ENCODE data around the gene VPS25. TPM values are rescaled to one million over a fixed set of nuclear protein-coding genes. Genes with fewer than 3 reads are reported as not detected.
A peak's percentile ranks its signal among the peaks of the same experiment; 100 is the strongest.

VPS25 gene
- total RNA-seq, 1 donor from 2014 or later: 59.4 TPM

DNA sequence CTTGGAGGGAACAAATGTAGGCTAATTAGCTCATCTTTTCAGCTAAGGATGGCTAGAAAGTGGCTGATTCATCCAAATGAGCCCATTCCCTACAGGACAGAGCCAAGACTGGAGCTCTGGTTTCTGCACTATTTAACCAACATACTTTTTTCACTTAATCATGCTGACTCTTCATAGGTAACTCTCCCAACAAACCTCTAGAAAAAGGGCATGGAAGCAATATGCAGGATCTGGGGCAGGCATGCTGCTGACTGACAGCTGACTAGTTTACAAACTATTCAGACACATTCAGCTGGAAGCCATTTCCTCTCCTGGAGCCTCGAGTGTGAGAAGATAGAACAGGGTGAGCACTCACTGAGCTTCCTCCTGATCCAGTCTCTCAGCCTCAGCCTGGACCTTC, 44.6 kb downstream of the VPS25 start:
- Mint-ChIP-seq H3K27me3 (ENCODE audit: low read depth) (no peaks in the 10 kb centered on the region), H3K4me1 (peaks cover 3% of the 10 kb centered on the region), H3K9me3 (no peaks in the 10 kb centered on the region), H3K36me3 (peaks cover 43% of the 10 kb centered on the region), H3K27ac (no peak overlapping the region), H3K4me3 (no peak overlapping the region)
- TF ChIP-seq, protein P1, sequence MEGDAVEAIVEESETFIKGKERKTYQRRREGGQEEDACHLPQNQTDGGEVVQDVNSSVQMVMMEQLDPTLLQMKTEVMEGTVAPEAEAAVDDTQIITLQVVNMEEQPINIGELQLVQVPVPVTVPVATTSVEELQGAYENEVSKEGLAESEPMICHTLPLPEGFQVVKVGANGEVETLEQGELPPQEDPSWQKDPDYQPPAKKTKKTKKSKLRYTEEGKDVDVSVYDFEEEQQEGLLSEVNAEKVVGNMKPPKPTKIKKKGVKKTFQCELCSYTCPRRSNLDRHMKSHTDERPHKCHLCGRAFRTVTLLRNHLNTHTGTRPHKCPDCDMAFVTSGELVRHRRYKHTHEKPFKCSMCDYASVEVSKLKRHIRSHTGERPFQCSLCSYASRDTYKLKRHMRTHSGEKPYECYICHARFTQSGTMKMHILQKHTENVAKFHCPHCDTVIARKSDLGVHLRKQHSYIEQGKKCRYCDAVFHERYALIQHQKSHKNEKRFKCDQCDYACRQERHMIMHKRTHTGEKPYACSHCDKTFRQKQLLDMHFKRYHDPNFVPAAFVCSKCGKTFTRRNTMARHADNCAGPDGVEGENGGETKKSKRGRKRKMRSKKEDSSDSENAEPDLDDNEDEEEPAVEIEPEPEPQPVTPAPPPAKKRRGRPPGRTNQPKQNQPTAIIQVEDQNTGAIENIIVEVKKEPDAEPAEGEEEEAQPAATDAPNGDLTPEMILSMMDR (IDR thresholded peaks at IDR 0.05; ENCODE audit: unreplicated experiment): no peak
- DNase-seq (ENCODE audit: low spot score in 2 of 2, unreplicated experiment in 2 of 2): no peak

DNA sequence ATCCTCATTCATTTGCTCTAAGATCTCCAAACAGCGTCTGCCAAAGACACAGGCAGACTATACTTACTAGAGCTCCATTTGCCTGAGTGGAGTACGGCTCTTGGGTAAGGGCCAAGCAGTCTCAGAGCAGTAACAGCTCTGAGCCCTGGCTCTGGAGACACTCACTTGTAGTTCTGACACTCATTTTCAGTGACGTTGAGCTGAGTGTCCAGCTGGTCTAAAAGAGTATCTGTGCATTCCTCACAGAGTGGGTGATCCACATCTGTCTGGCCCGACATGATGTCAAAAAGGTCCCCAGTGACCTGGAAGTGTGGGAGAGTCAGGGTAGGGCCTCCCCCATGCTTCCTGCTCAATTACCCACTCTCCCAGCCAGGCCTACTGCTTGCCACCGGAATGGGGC, 45.1 kb downstream of the VPS25 start:
- Mint-ChIP-seq H3K4me1 (peaks cover 4% of the 10 kb centered on the region), H3K27ac (no peak overlapping the region), H3K9me3 (no peaks in the 10 kb centered on the region), H3K27me3 (ENCODE audit: low read depth) (no peaks in the 10 kb centered on the region), H3K4me3 (no peak overlapping the region), H3K36me3 (peaks cover 43% of the 10 kb centered on the region)
- DNase-seq (ENCODE audit: low spot score in 2 of 2, unreplicated experiment in 2 of 2): no peak
- TF ChIP-seq, protein P1 (IDR thresholded peaks at IDR 0.05; ENCODE audit: unreplicated experiment): no peak

DNA sequence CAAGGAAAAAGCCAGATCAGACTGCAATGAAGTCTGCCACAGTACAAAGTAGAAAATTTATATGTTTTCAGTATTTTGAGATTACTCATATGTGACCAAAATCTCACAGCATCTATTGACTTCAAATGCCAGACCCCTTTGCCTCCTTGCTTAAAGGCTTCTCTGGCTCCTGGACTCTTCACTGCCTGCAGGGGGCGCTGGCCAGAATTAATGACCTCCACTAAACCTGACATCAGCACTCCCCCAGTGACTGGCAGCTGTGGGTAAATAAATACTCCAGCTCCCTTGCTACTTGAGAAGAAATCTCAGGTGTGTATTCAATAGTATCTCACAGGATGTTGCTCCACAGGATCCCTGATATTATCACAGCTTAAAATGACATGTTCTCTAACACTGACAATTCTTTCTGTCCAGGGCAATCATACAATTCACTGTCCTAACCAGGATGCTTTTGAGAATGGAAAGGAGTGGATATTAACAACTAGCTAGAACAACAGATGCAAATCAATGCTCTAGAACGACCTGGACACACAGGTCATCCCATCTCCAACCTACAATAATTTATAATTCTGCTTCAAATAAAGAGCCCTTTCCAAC, 46.8 kb downstream of the VPS25 start:
- TF ChIP-seq, protein P1 (IDR thresholded peaks at IDR 0.05; ENCODE audit: unreplicated experiment): peak; percentile 56
- H3K4me1 Mint-ChIP-seq: peaks cover 11% of the 10 kb centered on the region
- H3K36me3 Mint-ChIP-seq: peaks cover 34% of the 10 kb centered on the region
- H3K9me3 Mint-ChIP-seq: no peaks in the 10 kb centered on the region
- H3K4me3 Mint-ChIP-seq: no peak overlapping the region
- DNase-seq (ENCODE audit: low spot score in 2 of 2, unreplicated experiment in 2 of 2): no peak
- H3K27me3 Mint-ChIP-seq (ENCODE audit: low read depth): no peaks in the 10 kb centered on the region
- H3K27ac Mint-ChIP-seq: peak overlapping the region; percentile 32

DNA sequence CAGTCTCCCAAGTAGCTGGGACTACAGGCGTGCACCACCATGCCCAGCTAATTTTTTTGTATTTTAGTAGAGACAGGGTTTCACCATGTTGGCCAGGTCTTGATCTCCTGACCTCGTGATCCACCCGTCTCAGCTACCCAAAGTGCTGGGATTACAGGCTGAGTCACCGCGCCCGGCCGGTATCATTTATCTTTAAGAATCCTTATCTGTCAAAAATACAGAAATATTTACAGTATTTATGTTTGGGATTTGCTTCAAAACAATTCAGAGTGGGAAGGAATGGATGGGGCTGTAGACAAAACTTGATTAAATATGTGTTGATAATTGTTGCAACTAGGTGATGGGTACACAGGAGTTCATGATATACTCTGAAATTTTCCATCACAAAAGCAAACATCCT, 47.9 kb downstream of the VPS25 start:
- Mint-ChIP-seq H3K4me1 (peaks cover 11% of the 10 kb centered on the region), H3K27me3 (ENCODE audit: low read depth) (no peaks in the 10 kb centered on the region), H3K27ac (no peak overlapping the region), H3K36me3 (peaks cover 27% of the 10 kb centered on the region), H3K4me3 (no peak overlapping the region), H3K9me3 (no peaks in the 10 kb centered on the region)
- TF ChIP-seq, protein P1 (IDR thresholded peaks at IDR 0.05; ENCODE audit: unreplicated experiment): no peak
- no peak for DNase-seq (ENCODE audit: low spot score in 2 of 2, unreplicated experiment in 2 of 2)

DNA sequence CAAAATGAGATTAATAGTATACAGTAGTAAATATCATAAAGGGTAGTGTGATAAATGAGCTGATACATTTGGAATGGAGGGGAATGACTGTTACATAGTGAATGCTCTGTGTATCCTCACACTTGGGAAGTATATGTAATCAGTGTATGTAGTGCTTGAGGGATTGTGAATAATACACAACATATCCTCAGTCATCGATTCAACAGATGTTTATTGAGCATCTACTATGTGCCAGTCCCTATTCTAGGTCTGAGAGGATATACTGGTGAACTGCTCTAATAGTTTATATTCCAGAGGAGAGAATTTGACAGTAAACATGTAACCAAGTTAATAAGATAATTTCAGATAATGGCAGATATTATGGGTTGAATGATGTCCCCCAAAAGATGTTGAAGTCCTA, 54.2 kb downstream of the VPS25 start:
- TF ChIP-seq, protein P1 (IDR thresholded peaks at IDR 0.05; ENCODE audit: unreplicated experiment): no peak
- Mint-ChIP-seq H3K9me3 (no peaks in the 10 kb centered on the region), H3K27me3 (ENCODE audit: low read depth) (peaks cover 26% of the 10 kb centered on the region), H3K4me1 (peaks cover 15% of the 10 kb centered on the region), H3K27ac (no peak overlapping the region), H3K4me3 (no peak overlapping the region), H3K36me3 (no peaks in the 10 kb centered on the region)
- no peak for DNase-seq (ENCODE audit: low spot score in 2 of 2, unreplicated experiment in 2 of 2)

Small RNAs within 50 kb of the gene (microRNA-seq; reads per million reads assigned to microRNA genes)
- gene MIR6781: not detected

Other genes starting within 250 kb of the VPS25 start
- 31.0 to 31.9 TPM (median 31.5 TPM) in 3 replicates for gene NAGLU, start 237.2 kb upstream of the VPS25 start, total RNA-seq
- gene HSD17B1, start 220.5 kb upstream of the VPS25 start, total RNA-seq: 1.6 to 3.0 TPM (median 2.2 TPM) in 3 replicates
- gene COASY, start 211.3 kb upstream of the VPS25 start, total RNA-seq: 60.7 to 62.0 TPM (median 61.4 TPM) in 3 replicates
- gene MLX, start 206.3 kb upstream of the VPS25 start, total RNA-seq: 26.1 to 27.8 TPM (median 27.0 TPM) in 3 replicates
- 8.3 to 9.8 TPM (median 9.7 TPM) in 3 replicates for gene PSMC3IP, start 195.7 kb upstream of the VPS25 start, total RNA-seq
- gene RETREG3, start 164.1 kb upstream of the VPS25 start, total RNA-seq: 77.7 to 79.1 TPM (median 77.8 TPM) in 3 replicates
- 35.0 to 42.9 TPM (median 38.4 TPM) in 3 replicates for gene TUBG1, start 163.8 kb upstream of the VPS25 start, total RNA-seq
- gene TUBG2, start 114.2 kb upstream of the VPS25 start, total RNA-seq: 30.6 to 33.7 TPM (median 33.4 TPM) in 3 replicates
- gene PLEKHH3, start 96.5 kb upstream of the VPS25 start, total RNA-seq: 35.9 to 38.2 TPM (median 37.8 TPM) in 3 replicates
- gene CCR10, start 91.6 kb upstream of the VPS25 start, total RNA-seq: 2.0 to 2.3 TPM (median 2.1 TPM) in 3 replicates
- gene CNTNAP1, start 90.9 kb upstream of the VPS25 start, total RNA-seq: 20.5 to 23.1 TPM (median 20.9 TPM) in 3 replicates
- gene EZH1, start 28.4 kb upstream of the VPS25 start, total RNA-seq: 38.4 to 45.1 TPM (median 42.5 TPM) in 3 replicates
- gene RAMP2, start 12.2 kb upstream of the VPS25 start, total RNA-seq: 19.5 to 22.3 TPM (median 21.6 TPM) in 3 replicates
- 1.3 to 1.8 TPM (median 1.7 TPM) in 3 replicates for gene WNK4, start 7.2 kb downstream of the VPS25 start, total RNA-seq
- 52.4 to 57.4 TPM (median 54.3 TPM) in 3 replicates for gene COA3, start 25.3 kb downstream of the VPS25 start, total RNA-seq
- gene CNTD1, start 25.4 kb downstream of the VPS25 start, total RNA-seq: 0.09 to 0.14 TPM in 2 of 3 replicates, not detected in the other
- gene BECN1, start 50.8 kb downstream of the VPS25 start, total RNA-seq: 54.5 to 55.8 TPM (median 55.2 TPM) in 3 replicates
- 88.7 to 92.8 TPM (median 92.0 TPM) in 3 replicates for gene PSME3, start 59.9 kb downstream of the VPS25 start, total RNA-seq
- gene AOC2, start 71.1 kb downstream of the VPS25 start, total RNA-seq: 3.0 to 3.8 TPM (median 3.4 TPM) in 3 replicates
- 1.5 to 2.3 TPM (median 1.9 TPM) in 3 replicates for gene AOC3, start 77.8 kb downstream of the VPS25 start, total RNA-seq
- gene G6PC1, start 127.3 kb downstream of the VPS25 start, total RNA-seq: not detected in 3 replicates
- 58.6 to 66.0 TPM (median 59.1 TPM) in 3 replicates for gene AARSD1, start 191.0 kb downstream of the VPS25 start, total RNA-seq
- gene PTGES3L, start 206.6 kb downstream of the VPS25 start, total RNA-seq: 1.5 to 2.0 TPM (median 1.6 TPM) in 3 replicates
- gene RUNDC1, start 207.1 kb downstream of the VPS25 start, total RNA-seq: 13.1 to 13.9 TPM (median 13.2 TPM) in 3 replicates
- 1,019 to 1,067 TPM (median 1,060 TPM) in 3 replicates for gene RPL27, start 225.0 kb downstream of the VPS25 start, total RNA-seq
- gene IFI35, start 233.3 kb downstream of the VPS25 start, total RNA-seq: 5.6 to 6.3 TPM (median 5.9 TPM) in 3 replicates
- gene VAT1, start 248.9 kb downstream of the VPS25 start, total RNA-seq: 211 to 222 TPM (median 211 TPM) in 3 replicates

Measured in mesothelial cell of epicardium (in vitro differentiated cells).